Endothelial cell of umbilical vein (primary cell): ENCODE measurements around the gene ALLC.

ENCODE experiments used
- EZH2 ChIP-seq: IDR thresholded peaks from 2 replicates; pipeline ENCODE4 v1.6.1; 2012; ENCODE audit warnings: borderline replicate concordance, low read depth, mild to moderate bottlenecking, moderate library complexity, low read length, inconsistent platforms; ENCODE audit not compliant: severe bottlenecking
- POLR2A ChIP-seq: IDR thresholded peaks from 2 replicates; pipeline ENCODE4 v1.6.1; 2012; ENCODE audit warnings: low read depth, mild to moderate bottlenecking, control low read depth, low read length

- TF ChIP-seq POLR2A (no peak), EZH2 (no peak)
These were observed 19.6 kb upstream of the ALLC start for GRCh38 chr2:3638456-3638810.
